HUES6 (cell line): Measurements from ENCODE around the gene AVL9.
A peak's percentile ranks its signal among the peaks of the same experiment; 100 is the strongest.

Source experiments
- H3K27ac ChIP-seq: 2 replicates; pipeline ENCODE4 v1.7.0; 2013; ENCODE audit warnings: low read depth, mild to moderate bottlenecking, low read length, inconsistent platforms
- H3K27me3 ChIP-seq: 2 replicates; pipeline ENCODE4 v1.6.1; 2013; ENCODE audit warnings: low read length; ENCODE audit not compliant: control insufficient read depth, insufficient read depth
- H3K36me3 ChIP-seq: 2 replicates; pipeline ENCODE4 v1.6.1; 2013; ENCODE audit warnings: low read length; ENCODE audit not compliant: control insufficient read depth, insufficient read depth
- H3K4me1 ChIP-seq: 2 replicates; pipeline ENCODE4 v1.6.1; 2013; ENCODE audit warnings: low read length; ENCODE audit not compliant: control insufficient read depth, insufficient read depth
- H3K4me3 ChIP-seq: 2 replicates; pipeline ENCODE4 v1.5.1; 2013; ENCODE audit warnings: low read depth, low read length
- H3K9ac ChIP-seq: one replicate; pipeline ENCODE4 v1.6.1; 2013; ENCODE audit warnings: mild to moderate bottlenecking, low read length
- H3K9me3 ChIP-seq: 2 replicates; pipeline ENCODE4 v1.6.1; 2013; ENCODE audit warnings: low read depth, low read length; ENCODE audit not compliant: control insufficient read depth, insufficient read depth

Gene AVL9

GRCh38 chr7:32515890-32516550 lies 20.7 kb downstream of the AVL9 start:
- Histone ChIP-seq H3K9ac (no peak overlapping the region), H3K9me3 (peaks cover 77% of the 10 kb centered on the region), H3K36me3 (peaks cover 40% of the 10 kb centered on the region), H3K27ac (no peak overlapping the region), H3K4me1 (peaks cover 12% of the 10 kb centered on the region; the same call in 1 of the 2 replicates), H3K27me3 (no peaks in the 10 kb centered on the region), H3K4me3 (no peak overlapping the region)

- H3K27ac ChIP-seq, result no peak overlapping the region
- peaks cover 40% of the 10 kb centered on the region for H3K36me3 ChIP-seq
- peaks cover 78% of the 10 kb centered on the region for H3K9me3 ChIP-seq
Observed at GRCh38 chr7:32516551-32517100, 21.3 kb downstream of the AVL9 start.

GRCh38 chr7:32518534-32519140 lies 23.3 kb downstream of the AVL9 start:
- Histone ChIP-seq H3K4me3 (no peak overlapping the region), H3K36me3 (peaks cover 34% of the 10 kb centered on the region), H3K27me3 (no peaks in the 10 kb centered on the region), H3K9ac (no peak overlapping the region), H3K9me3 (peaks cover 83% of the 10 kb centered on the region), H3K4me1 (peaks cover 3% of the 10 kb centered on the region; the same call in 1 of the 2 replicates), H3K27ac (no peak overlapping the region)

More at GRCh38 chr7:32516551-32517100, 21.3 kb downstream of the AVL9 start:
- H3K27me3 ChIP-seq, result no peaks in the 10 kb centered on the region
- no peak overlapping the region for H3K4me3 ChIP-seq
- no peak overlapping the region for H3K9ac ChIP-seq
- peaks cover 11% of the 10 kb centered on the region; the same call in 1 of the 2 replicates for H3K4me1 ChIP-seq

GRCh38 chr7:32519763-32520162 lies 24.5 kb downstream of the AVL9 start:
- H3K4me3 ChIP-seq, result peak overlapping the region; percentile 6; the same call in 1 of the 2 replicates
- no peak overlapping the region for H3K27ac ChIP-seq
- H3K27me3 ChIP-seq, result no peaks in the 10 kb centered on the region
- no peaks in the 10 kb centered on the region for H3K4me1 ChIP-seq
- H3K9ac ChIP-seq, result no peak overlapping the region
- peaks cover 31% of the 10 kb centered on the region for H3K36me3 ChIP-seq
- peaks cover 86% of the 10 kb centered on the region for H3K9me3 ChIP-seq

GRCh38 chr7:32522746-32523530 lies 27.6 kb downstream of the AVL9 start:
- no peak overlapping the region for H3K9ac ChIP-seq
- peaks cover 59% of the 10 kb centered on the region for H3K9me3 ChIP-seq
- H3K27ac ChIP-seq, result no peak overlapping the region
- no peaks in the 10 kb centered on the region for H3K27me3 ChIP-seq
- H3K36me3 ChIP-seq, result peaks cover 19% of the 10 kb centered on the region
- no peak overlapping the region for H3K4me3 ChIP-seq
- H3K4me1 ChIP-seq, result peaks cover 12% of the 10 kb centered on the region; the same call in 1 of the 2 replicates

- H3K9me3 ChIP-seq, result peaks cover 46% of the 10 kb centered on the region
- peaks cover 15% of the 10 kb centered on the region for H3K4me1 ChIP-seq
- H3K36me3 ChIP-seq, result peaks cover 18% of the 10 kb centered on the region
- no peak overlapping the region for H3K27ac ChIP-seq
- H3K4me3 ChIP-seq, result no peak overlapping the region
- H3K9ac ChIP-seq, result no peak overlapping the region
- H3K27me3 ChIP-seq, result no peaks in the 10 kb centered on the region
Observed at GRCh38 chr7:32524631-32525030, 29.3 kb downstream of the AVL9 start.

GRCh38 chr7:32525839-32526238 lies 30.6 kb downstream of the AVL9 start:
- Histone ChIP-seq H3K27me3 (no peaks in the 10 kb centered on the region), H3K4me3 (no peak overlapping the region), H3K36me3 (peaks cover 6% of the 10 kb centered on the region), H3K4me1 (peaks cover 16% of the 10 kb centered on the region), H3K27ac (no peak overlapping the region), H3K9me3 (peaks cover 34% of the 10 kb centered on the region), H3K9ac (no peak overlapping the region)

- H3K4me3 ChIP-seq, result no peak overlapping the region
- no peak overlapping the region for H3K27ac ChIP-seq
Observed at GRCh38 chr7:32531402-32531801, 36.1 kb downstream of the AVL9 start.

GRCh38 chr7:32532086-32532485 lies 36.8 kb downstream of the AVL9 start:
- Histone ChIP-seq H3K27ac (no peak overlapping the region), H3K9me3 (no peaks in the 10 kb centered on the region), H3K9ac (no peak overlapping the region), H3K4me3 (no peak overlapping the region), H3K4me1 (peaks cover 21% of the 10 kb centered on the region), H3K36me3 (no peaks in the 10 kb centered on the region), H3K27me3 (no peaks in the 10 kb centered on the region)

More at GRCh38 chr7:32531402-32531801, 36.1 kb downstream of the AVL9 start:
- Histone ChIP-seq H3K9me3 (no peaks in the 10 kb centered on the region), H3K36me3 (no peaks in the 10 kb centered on the region), H3K4me1 (peaks cover 15% of the 10 kb centered on the region), H3K9ac (no peak overlapping the region), H3K27me3 (no peaks in the 10 kb centered on the region)

- H3K4me3 ChIP-seq, result no peak overlapping the region
Observed at GRCh38 chr7:32532716-32533115, 37.4 kb downstream of the AVL9 start.

More at GRCh38 chr7:32532716-32533115, 37.4 kb downstream of the AVL9 start:
- Histone ChIP-seq H3K27me3 (no peaks in the 10 kb centered on the region), H3K4me1 (peaks cover 18% of the 10 kb centered on the region), H3K9ac (no peak overlapping the region), H3K27ac (no peak overlapping the region), H3K36me3 (no peaks in the 10 kb centered on the region), H3K9me3 (no peaks in the 10 kb centered on the region)
